K562 (cell line): ENCODE measurements around the gene RASSF7. TPM values are rescaled to one million over a fixed set of nuclear protein-coding genes. Genes with fewer than 3 reads are reported as not detected.

Experiments used
- CBFB ChIP-seq: sonication (generic); formaldehyde crosslinking; IDR thresholded peaks from 2 replicates; pipeline ENCODE4 v1.4.0; 2020; ENCODE audit warnings: mild to moderate bottlenecking, missing genetic modification reagents
- DDX20 ChIP-seq: fragments of 450-650 bp; IDR thresholded peaks from 2 replicates; pipeline ENCODE4 v1.6.1; 2016; ENCODE audit warnings: missing genetic modification characterization, low read depth, mild to moderate bottlenecking, missing compliant biosample characterization, moderate library complexity
- FOXP4 ChIP-seq: sonication (generic); formaldehyde crosslinking; IDR thresholded peaks from 2 replicates; pipeline ENCODE4 v1.8.0; 2022; ENCODE audit warnings: mild to moderate bottlenecking, missing genetic modification reagents, borderline replicate concordance
- GTF2B ChIP-seq: IDR thresholded peaks from 2 replicates; pipeline ENCODE4 v1.6.1; 2011; ENCODE audit not compliant: insufficient read length; ENCODE audit errors: extremely low read depth
- NELFE ChIP-seq: IDR thresholded peaks from 2 replicates; pipeline ENCODE4 v1.6.1; 2011; ENCODE audit warnings: mild to moderate bottlenecking; ENCODE audit not compliant: insufficient read depth, insufficient read length
- ZFP30 ChIP-seq: fragments of 250-450 bp; sonication (Bioruptor Pico); IDR thresholded peaks from 2 replicates; pipeline ENCODE4 v1.8.0; 2022; ENCODE audit warnings: moderate library complexity, mild to moderate bottlenecking, inconsistent platforms, borderline replicate concordance
- ZNF124 ChIP-seq: sonication (generic); formaldehyde crosslinking; IDR thresholded peaks from 2 replicates; pipeline ENCODE4 v1.8.1; 2022; ENCODE audit warnings: missing genetic modification reagents
- ZNF253 ChIP-seq: fragments of 250-450 bp; sonication (Bioruptor Pico); conservative IDR thresholded peaks from 2 replicates; pipeline ENCODE4 v1.6.1; 2021; ENCODE audit warnings: mild to moderate bottlenecking
- polyA plus RNA-seq, 8 experiments: library from polyadenylated mRNA; depleted of rRNA in 4 of 8; stranded (reverse) in 5 of 8; unstranded in 3 of 8; fragments of >200 nt; fragmentation: Nextera tagmentation in 2 of 8; fragmentation: Illumina TruSeq in 1 of 8; extraction: Ambion mirVana in 2 of 8; extraction: Trizol in 1 of 8; gene quantifications; 2 replicates each; pipeline versions ENCODE4 v1.2.1 to v1.2.3, GENCODE V29; 2011 to 2014; ENCODE audit warnings: inconsistent platforms in 1 of 8, missing spikeins in 1 of 8
- total RNA-seq, 7 experiments: library from RNA; depleted of rRNA in 6 of 7; stranded (reverse); fragments of >200 nt in 6 of 7; fragmentation: Illumina TruSeq in 2 of 7; extraction: Trizol in 2 of 7; gene quantifications; 2 replicates each; pipeline versions ENCODE4 v1.2.1 to v1.2.3, GENCODE V29; 2011 to 2021; ENCODE audit warnings: low replicate concordance in 1 of 7
- TF ChIP-seq, protein P1 (sequence below), 2 experiments: fragments of 450-650 bp; formaldehyde crosslinking in 1 of 2; IDR thresholded peaks; 2 replicates each; pipeline versions ENCODE4 v1.4.0 to v1.6.1; 2014 to 2020; ENCODE audit warnings: mild to moderate bottlenecking in 2 of 2, borderline replicate concordance in 1 of 2, low read depth in 1 of 2
- TF ChIP-seq, protein P2 (sequence below): fragments of 450-650 bp; IDR thresholded peaks from one replicate; pipeline ENCODE4 v1.6.1; 2018; ENCODE audit warnings: mild to moderate bottlenecking, moderate library complexity; ENCODE audit not compliant: partially characterized antibody
- TF ChIP-seq, protein P3 (sequence below), 2 experiments: fragments of 250-450 bp in 1 of 2; fragments of 450-650 bp in 1 of 2; sonication (Bioruptor Pico) in 1 of 2; IDR thresholded peaks; 2 replicates each; pipeline versions ENCODE4 v1.6.1 to v1.8.0; 2016 to 2021; ENCODE audit warnings: mild to moderate bottlenecking in 2 of 2, moderate library complexity in 2 of 2, missing compliant biosample characterization in 1 of 2, missing genetic modification characterization in 1 of 2

RASSF7 gene
- total and polyA plus RNA-seq, 9 of the 15 experiments (the other 6 are each of a cell fraction or from before 2014, with no cell fraction given) = 0.41 to 45.2 (median 18.6) TPM

GRCh38 chr11:559712-560304 lies 962 bp upstream of the RASSF7 start (continued):
- TF ChIP-seq, protein P1, sequence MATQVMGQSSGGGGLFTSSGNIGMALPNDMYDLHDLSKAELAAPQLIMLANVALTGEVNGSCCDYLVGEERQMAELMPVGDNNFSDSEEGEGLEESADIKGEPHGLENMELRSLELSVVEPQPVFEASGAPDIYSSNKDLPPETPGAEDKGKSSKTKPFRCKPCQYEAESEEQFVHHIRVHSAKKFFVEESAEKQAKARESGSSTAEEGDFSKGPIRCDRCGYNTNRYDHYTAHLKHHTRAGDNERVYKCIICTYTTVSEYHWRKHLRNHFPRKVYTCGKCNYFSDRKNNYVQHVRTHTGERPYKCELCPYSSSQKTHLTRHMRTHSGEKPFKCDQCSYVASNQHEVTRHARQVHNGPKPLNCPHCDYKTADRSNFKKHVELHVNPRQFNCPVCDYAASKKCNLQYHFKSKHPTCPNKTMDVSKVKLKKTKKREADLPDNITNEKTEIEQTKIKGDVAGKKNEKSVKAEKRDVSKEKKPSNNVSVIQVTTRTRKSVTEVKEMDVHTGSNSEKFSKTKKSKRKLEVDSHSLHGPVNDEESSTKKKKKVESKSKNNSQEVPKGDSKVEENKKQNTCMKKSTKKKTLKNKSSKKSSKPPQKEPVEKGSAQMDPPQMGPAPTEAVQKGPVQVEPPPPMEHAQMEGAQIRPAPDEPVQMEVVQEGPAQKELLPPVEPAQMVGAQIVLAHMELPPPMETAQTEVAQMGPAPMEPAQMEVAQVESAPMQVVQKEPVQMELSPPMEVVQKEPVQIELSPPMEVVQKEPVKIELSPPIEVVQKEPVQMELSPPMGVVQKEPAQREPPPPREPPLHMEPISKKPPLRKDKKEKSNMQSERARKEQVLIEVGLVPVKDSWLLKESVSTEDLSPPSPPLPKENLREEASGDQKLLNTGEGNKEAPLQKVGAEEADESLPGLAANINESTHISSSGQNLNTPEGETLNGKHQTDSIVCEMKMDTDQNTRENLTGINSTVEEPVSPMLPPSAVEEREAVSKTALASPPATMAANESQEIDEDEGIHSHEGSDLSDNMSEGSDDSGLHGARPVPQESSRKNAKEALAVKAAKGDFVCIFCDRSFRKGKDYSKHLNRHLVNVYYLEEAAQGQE (IDR thresholded peaks at IDR 0.05; ENCODE audit: borderline replicate concordance) = no peak
- TF ChIP-seq, protein P1 (CRISPR knock-in tag; IDR thresholded peaks at IDR 0.05; ENCODE audit: low read depth) = no peak
- TF ChIP-seq NELFE = no peak
- no peak for TF ChIP-seq ZNF124 (CRISPR knock-in tag)
- TF ChIP-seq ZFP30 = no peak
- no peak for TF ChIP-seq FOXP4 (CRISPR knock-in tag)
- TF ChIP-seq, protein P2, sequence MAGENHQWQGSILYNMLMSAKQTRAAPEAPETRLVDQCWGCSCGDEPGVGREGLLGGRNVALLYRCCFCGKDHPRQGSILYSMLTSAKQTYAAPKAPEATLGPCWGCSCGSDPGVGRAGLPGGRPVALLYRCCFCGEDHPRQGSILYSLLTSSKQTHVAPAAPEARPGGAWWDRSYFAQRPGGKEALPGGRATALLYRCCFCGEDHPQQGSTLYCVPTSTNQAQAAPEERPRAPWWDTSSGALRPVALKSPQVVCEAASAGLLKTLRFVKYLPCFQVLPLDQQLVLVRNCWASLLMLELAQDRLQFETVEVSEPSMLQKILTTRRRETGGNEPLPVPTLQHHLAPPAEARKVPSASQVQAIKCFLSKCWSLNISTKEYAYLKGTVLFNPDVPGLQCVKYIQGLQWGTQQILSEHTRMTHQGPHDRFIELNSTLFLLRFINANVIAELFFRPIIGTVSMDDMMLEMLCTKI = no peak
- TF ChIP-seq GTF2B = no peak
- TF ChIP-seq DDX20 = no peak
- TF ChIP-seq, protein P3, sequence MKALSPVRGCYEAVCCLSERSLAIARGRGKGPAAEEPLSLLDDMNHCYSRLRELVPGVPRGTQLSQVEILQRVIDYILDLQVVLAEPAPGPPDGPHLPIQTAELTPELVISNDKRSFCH (CRISPR knock-in tag; IDR thresholded peaks at IDR 0.05) = no peak
- TF ChIP-seq, protein P3 (tag; IDR thresholded peaks at IDR 0.05) = no peak
- TF ChIP-seq ZNF253 (CRISPR knock-in tag) = no peak
- no peak; the same call in 1 of the 2 replicates for TF ChIP-seq CBFB (CRISPR knock-in tag)
